ENCODE measurements around the gene DENND5B. TPM values are rescaled to one million over a fixed set of nuclear protein-coding genes. Genes with fewer than 3 reads are reported as not detected.

Gene DENND5B
- total and polyA plus RNA-seq, 2 of the 4 experiments (the other 2 are of a cell fraction): 5.5 to 13.4 TPM

DNA sequence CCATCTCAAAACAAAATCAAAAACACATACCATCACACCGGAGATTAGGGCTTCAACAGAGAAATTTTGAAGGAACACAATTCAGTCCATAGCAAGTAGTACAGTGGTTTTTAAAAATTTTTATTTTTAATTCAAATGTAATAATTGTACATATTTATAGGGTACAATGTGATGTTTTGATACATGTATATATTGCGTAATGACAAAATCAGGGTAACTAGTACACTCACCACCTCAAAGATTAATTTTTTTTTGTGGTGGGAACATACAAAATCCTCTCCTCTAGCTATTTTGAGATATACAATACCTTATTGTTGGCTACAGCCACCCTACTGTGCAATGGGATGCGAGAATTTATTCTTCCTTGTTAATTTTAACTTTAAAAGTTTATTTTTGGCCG, 42.5 kb upstream of the DENND5B start:
- no TSS peak for BruUV-seq (replicated peaks)
- Histone ChIP-seq H4K20me1 (ENCODE audit: insufficient read depth, low read length) (no peaks in the 10 kb centered on the region), H2BK15ac (ENCODE audit: low read depth, low read length) (no peak overlapping the region), H3K79me1 (ENCODE audit: low read depth in 1 of 2, low read length in 2 of 2) (no peaks in the 10 kb centered on the region), H2AK5ac (ENCODE audit: low read depth, low read length) (no peak overlapping the region), H3K27me3 (ENCODE audit: control insufficient read depth, insufficient read depth, low read length) (no peaks in the 10 kb centered on the region; the same call in 1 of the 2 replicates), H3K9me1 (ENCODE audit: insufficient read depth, low read length) (no peaks in the 10 kb centered on the region), H3K4ac (ENCODE audit: low read depth, low read length) (no peak overlapping the region), H2BK5ac (ENCODE audit: low read depth, low read length, poor library complexity, severe bottlenecking) (no peak overlapping the region), H3K23ac (ENCODE audit: low read depth, low read length) (no peak overlapping the region), H4K5ac (ENCODE audit: low read depth, low read length) (no peak overlapping the region), H3K4me2 (ENCODE audit: low read depth, low read length) (no peak overlapping the region), H3K27ac (ENCODE audit: insufficient read depth, low read length) (no peak overlapping the region), H3K56ac (ENCODE audit: extremely low read depth, insufficient read depth, low read length) (no peak overlapping the region), H4K91ac (ENCODE audit: insufficient read depth, low read depth, low read length) (no peak overlapping the region), H3K14ac (replicated peaks; ENCODE audit: low read depth, low read length) (no peak overlapping the region), H4K8ac (ENCODE audit: low read depth in 2 of 2, low read length in 2 of 2) (no peak overlapping the region), H3K4me3 (ENCODE audit: insufficient read depth, low read depth, low read length) (no peak overlapping the region), H2AFZ (replicated peaks; ENCODE audit: low read length, poor library complexity) (no peak overlapping the region), H3K9me3 (ENCODE audit: control insufficient read depth, insufficient read depth, low read length) (no peaks in the 10 kb centered on the region), H2BK20ac (ENCODE audit: low read depth, low read length) (no peak overlapping the region), H2BK120ac (ENCODE audit: low read depth, low read length) (no peak overlapping the region), H2AK9ac (replicated peaks; ENCODE audit: low read depth, low read length, poor library complexity) (no peak overlapping the region), H3K36me3 (ENCODE audit: control insufficient read depth, insufficient read depth, low read length) (no peaks in the 10 kb centered on the region), H3K9ac (ENCODE audit: low read depth, low read length) (no peak overlapping the region), H3K18ac (ENCODE audit: low read depth, low read length) (no peak overlapping the region), H3K4me1 (ENCODE audit: control insufficient read depth, insufficient read depth, low read length) (no peaks in the 10 kb centered on the region; the same call in 1 of the 2 replicates)
- DNase-seq (no peak), ATAC-seq (ENCODE audit: low read depth) (no peak)
- TF ChIP-seq CTCF (conservative IDR thresholded peaks at IDR 0.05; ENCODE audit: low read depth, low read length) (no peak), CEBPB (IDR thresholded peaks at IDR 0.05; ENCODE audit: low read depth, low read length) (peak; percentile 86), ELK1 (IDR thresholded peaks at IDR 0.05; ENCODE audit: borderline replicate concordance, low read depth, low read length) (no peak)
- intact Hi-C loops (cut with micrococcal nuclease) (no loop called here), dilution Hi-C loops (cut with HindIII; ENCODE audit: low sequenced_read_pairs, unreplicated experiment) (no loop called here), in situ Hi-C loops (cut with MboI; ENCODE audit: low sequenced_read_pairs) (loop anchor here (10.0 kb wide), 1 partner anchor 369 kb away; no protein-coding TSS in a partner anchor)
- POLR2A ChIA-PET (ENCODE audit: unreplicated experiment): no interaction called here
- CTCF ChIA-PET: interaction anchor here (0.6 kb wide), 2 partner anchors 217 to 230 kb away, joined by 4 to 5 read pairs; no protein-coding TSS in a partner anchor
- WGBS, 2 experiments (ENCODE audit: extremely low coverage in 2 of 2, insufficient read length in 1 of 2): 80% methylated on average over 1 of the region's 4 CpGs; no CpG with 5 or more reads in 1 of the 2 experiments

Measured in IMR-90 (cell line).